ENCODE data around the gene PEPD.

DNA sequence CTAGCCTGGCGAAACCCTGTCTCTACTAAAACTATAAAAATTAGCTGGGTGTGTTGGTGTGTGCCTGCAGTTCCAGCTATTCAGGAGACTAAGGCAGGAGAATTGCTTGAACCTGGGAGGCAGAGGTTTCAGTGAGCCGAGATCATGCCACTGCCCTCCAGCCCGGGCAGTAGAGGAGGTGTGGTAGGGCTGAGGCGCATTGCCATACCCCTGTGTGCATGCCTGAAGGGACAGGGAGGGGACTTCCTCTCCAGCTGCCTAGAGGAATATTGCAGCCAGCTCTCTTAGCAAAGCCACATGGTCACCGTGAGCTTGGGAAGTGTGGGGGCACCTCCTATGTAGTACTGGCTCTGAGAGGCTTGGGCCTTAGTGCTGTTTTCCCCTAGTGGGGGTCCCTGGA lies 29.2 kb upstream of the PEPD start:
- TF ChIP-seq, protein P1, sequence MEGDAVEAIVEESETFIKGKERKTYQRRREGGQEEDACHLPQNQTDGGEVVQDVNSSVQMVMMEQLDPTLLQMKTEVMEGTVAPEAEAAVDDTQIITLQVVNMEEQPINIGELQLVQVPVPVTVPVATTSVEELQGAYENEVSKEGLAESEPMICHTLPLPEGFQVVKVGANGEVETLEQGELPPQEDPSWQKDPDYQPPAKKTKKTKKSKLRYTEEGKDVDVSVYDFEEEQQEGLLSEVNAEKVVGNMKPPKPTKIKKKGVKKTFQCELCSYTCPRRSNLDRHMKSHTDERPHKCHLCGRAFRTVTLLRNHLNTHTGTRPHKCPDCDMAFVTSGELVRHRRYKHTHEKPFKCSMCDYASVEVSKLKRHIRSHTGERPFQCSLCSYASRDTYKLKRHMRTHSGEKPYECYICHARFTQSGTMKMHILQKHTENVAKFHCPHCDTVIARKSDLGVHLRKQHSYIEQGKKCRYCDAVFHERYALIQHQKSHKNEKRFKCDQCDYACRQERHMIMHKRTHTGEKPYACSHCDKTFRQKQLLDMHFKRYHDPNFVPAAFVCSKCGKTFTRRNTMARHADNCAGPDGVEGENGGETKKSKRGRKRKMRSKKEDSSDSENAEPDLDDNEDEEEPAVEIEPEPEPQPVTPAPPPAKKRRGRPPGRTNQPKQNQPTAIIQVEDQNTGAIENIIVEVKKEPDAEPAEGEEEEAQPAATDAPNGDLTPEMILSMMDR (IDR thresholded peaks at IDR 0.05; ENCODE audit: extremely low read depth in 1 of 2, insufficient read depth in 1 of 2, low read depth in 1 of 2, low read length in 2 of 2): no peak
- TF ChIP-seq POLR2A (IDR thresholded peaks at IDR 0.05; ENCODE audit: low read depth, low read length): no peak
- TF ChIP-seq EZH2 (IDR thresholded peaks at IDR 0.05; ENCODE audit: borderline replicate concordance, low read depth, low read length, severe bottlenecking): no peak
- no peak for TF ChIP-seq POLR2AphosphoS5 (IDR thresholded peaks at IDR 0.05; ENCODE audit: insufficient read depth, low read depth, low read length)
- TF ChIP-seq MYC (IDR thresholded peaks at IDR 0.05; ENCODE audit: low read depth, low read length): no peak
